ENCODE data around the gene PCED1B.

PCED1B gene

DNA sequence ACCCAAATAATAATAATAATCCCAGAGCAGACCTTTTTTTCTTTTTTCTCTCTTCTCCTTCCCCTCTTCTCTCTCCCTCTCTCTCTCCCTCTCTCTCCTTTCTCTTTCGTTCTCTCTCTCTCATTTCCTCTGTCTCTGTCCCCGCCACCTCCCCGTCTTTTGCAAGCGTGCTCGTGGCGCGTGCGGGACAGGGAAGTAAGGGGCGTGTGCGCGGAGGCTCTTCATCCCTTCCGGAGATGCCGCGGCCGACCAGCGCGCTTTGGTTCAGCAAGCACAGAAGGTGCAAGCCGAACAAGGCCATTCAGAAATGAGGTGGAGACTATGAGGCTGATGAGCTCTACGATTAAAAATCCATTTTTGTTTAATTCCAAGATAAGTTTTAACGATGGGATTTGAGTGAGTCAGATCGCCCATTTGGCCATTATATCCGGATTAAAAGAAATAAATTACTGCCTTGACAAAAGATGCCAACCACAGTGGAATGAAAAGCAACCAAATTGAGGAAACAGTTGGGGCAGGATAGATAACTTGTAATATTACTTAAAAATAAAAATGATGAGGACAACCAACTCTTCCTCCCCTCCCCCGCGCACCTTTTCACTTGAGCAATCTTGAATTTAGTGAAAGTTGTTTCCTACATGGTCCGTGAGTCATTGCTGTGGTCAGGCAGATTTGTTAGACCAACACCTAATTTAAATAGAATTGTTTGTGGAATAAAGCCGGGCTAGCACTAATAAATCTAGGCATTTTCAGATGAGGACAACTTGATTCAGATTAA lies 1.5 kb downstream of the PCED1B start (continued):
- TF ChIP-seq, protein P1, sequence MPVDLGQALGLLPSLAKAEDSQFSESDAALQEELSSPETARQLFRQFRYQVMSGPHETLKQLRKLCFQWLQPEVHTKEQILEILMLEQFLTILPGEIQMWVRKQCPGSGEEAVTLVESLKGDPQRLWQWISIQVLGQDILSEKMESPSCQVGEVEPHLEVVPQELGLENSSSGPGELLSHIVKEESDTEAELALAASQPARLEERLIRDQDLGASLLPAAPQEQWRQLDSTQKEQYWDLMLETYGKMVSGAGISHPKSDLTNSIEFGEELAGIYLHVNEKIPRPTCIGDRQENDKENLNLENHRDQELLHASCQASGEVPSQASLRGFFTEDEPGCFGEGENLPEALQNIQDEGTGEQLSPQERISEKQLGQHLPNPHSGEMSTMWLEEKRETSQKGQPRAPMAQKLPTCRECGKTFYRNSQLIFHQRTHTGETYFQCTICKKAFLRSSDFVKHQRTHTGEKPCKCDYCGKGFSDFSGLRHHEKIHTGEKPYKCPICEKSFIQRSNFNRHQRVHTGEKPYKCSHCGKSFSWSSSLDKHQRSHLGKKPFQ (tag by site-specific recombination; IDR thresholded peaks at IDR 0.05), result no peak
- peak; percentile 80 for TF ChIP-seq KLF9 (tag by site-specific recombination; IDR thresholded peaks at IDR 0.05; ENCODE audit: low read depth)
- TF ChIP-seq GLIS2 (tag by site-specific recombination; IDR thresholded peaks at IDR 0.05), result no peak
- peak; percentile 74; the same call in 1 of the 2 replicates for TF ChIP-seq ZNF596 (tag by site-specific recombination; IDR thresholded peaks at IDR 0.05)
- TF ChIP-seq ZNF76 (tag by site-specific recombination; IDR thresholded peaks at IDR 0.05; ENCODE audit: borderline replicate concordance, low read depth), result peak; percentile 13; the same call in 1 of the 2 replicates
- peak; percentile 73 for TF ChIP-seq ZBTB20 (tag by site-specific recombination; IDR thresholded peaks at IDR 0.05)
- peak; percentile 97 for TF ChIP-seq ZNF366 (tag by site-specific recombination; conservative IDR thresholded peaks at IDR 0.05)
- TF ChIP-seq ZNF341 (tag by site-specific recombination; IDR thresholded peaks at IDR 0.05; ENCODE audit: low read depth), result peak; percentile 92
- peak; percentile 53 for TF ChIP-seq ZNF2 (tag by site-specific recombination; IDR thresholded peaks at IDR 0.05)
- TF ChIP-seq ZNF600 (tag by site-specific recombination; IDR thresholded peaks at IDR 0.05), result peak; percentile 79
- peak; percentile 61; the same call in 1 of the 2 replicates for TF ChIP-seq ZNF335 (tag by site-specific recombination; conservative IDR thresholded peaks at IDR 0.05)
- peak; percentile 100 for TF ChIP-seq REPIN1 (tag by site-specific recombination; IDR thresholded peaks at IDR 0.05; ENCODE audit: low read depth)
- peak; percentile 73 for TF ChIP-seq ZBTB11 (tag by site-specific recombination; conservative IDR thresholded peaks at IDR 0.05; ENCODE audit: low read depth)
- no peak for TF ChIP-seq EGR2 (tag by site-specific recombination; IDR thresholded peaks at IDR 0.05; ENCODE audit: low read depth)
- peak; percentile 84; the same call in 1 of the 2 replicates for TF ChIP-seq ZNF501 (tag by site-specific recombination; IDR thresholded peaks at IDR 0.05)
- no peak for TF ChIP-seq GLIS1 (tag by site-specific recombination; IDR thresholded peaks at IDR 0.05)
- peak; percentile 24; the same call in 1 of the 2 replicates for TF ChIP-seq ZNF391 (tag by site-specific recombination; IDR thresholded peaks at IDR 0.05; ENCODE audit: borderline replicate concordance, low read depth)
- TF ChIP-seq, protein P2, sequence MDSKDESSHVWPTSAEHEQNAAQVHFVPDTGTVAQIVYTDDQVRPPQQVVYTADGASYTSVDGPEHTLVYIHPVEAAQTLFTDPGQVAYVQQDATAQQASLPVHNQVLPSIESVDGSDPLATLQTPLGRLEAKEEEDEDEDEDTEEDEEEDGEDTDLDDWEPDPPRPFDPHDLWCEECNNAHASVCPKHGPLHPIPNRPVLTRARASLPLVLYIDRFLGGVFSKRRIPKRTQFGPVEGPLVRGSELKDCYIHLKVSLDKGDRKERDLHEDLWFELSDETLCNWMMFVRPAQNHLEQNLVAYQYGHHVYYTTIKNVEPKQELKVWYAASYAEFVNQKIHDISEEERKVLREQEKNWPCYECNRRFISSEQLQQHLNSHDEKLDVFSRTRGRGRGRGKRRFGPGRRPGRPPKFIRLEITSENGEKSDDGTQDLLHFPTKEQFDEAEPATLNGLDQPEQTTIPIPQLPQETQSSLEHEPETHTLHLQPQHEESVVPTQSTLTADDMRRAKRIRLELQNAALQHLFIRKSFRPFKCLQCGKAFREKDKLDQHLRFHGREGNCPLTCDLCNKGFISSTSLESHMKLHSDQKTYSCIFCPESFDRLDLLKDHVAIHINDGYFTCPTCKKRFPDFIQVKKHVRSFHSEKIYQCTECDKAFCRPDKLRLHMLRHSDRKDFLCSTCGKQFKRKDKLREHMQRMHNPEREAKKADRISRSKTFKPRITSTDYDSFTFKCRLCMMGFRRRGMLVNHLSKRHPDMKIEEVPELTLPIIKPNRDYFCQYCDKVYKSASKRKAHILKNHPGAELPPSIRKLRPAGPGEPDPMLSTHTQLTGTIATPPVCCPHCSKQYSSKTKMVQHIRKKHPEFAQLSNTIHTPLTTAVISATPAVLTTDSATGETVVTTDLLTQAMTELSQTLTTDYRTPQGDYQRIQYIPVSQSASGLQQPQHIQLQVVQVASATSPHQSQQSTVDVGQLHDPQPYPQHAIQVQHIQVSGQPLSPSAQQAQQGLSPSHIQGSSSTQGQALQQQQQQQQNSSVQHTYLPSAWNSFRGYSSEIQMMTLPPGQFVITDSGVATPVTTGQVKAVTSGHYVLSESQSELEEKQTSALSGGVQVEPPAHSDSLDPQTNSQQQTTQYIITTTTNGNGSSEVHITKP (tag by site-specific recombination; IDR thresholded peaks at IDR 0.05), result peak; percentile 76
- peak; percentile 96 for TF ChIP-seq PRDM1 (tag by site-specific recombination; IDR thresholded peaks at IDR 0.05)
- peak; percentile 87 for TF ChIP-seq ZBTB26 (tag by site-specific recombination; optimal IDR thresholded peaks at IDR 0.05)
- peak; percentile 57; the same call in 1 of the 2 replicates for TF ChIP-seq KLF16 (tag by site-specific recombination; IDR thresholded peaks at IDR 0.05)
- peak; percentile 6; the same call in 1 of the 2 replicates for TF ChIP-seq SP3 (tag by site-specific recombination; IDR thresholded peaks at IDR 0.05)
- TF ChIP-seq SP7 (tag by site-specific recombination; IDR thresholded peaks at IDR 0.05), result peak; percentile 74

All from HEK293 (cell line).